C4-2B (cell line): ENCODE results near the gene PTDSS2.

Experiments used
- CTCF ChIP-seq: fragments of 450-650 bp; conservative IDR thresholded peaks from 2 replicates; pipeline ENCODE4 v1.5.1; 2017; ENCODE audit warnings: mild to moderate bottlenecking
- ZFX ChIP-seq: fragments of 450-650 bp; IDR thresholded peaks from 2 replicates; pipeline ENCODE4 v1.6.1; 2017

DNA sequence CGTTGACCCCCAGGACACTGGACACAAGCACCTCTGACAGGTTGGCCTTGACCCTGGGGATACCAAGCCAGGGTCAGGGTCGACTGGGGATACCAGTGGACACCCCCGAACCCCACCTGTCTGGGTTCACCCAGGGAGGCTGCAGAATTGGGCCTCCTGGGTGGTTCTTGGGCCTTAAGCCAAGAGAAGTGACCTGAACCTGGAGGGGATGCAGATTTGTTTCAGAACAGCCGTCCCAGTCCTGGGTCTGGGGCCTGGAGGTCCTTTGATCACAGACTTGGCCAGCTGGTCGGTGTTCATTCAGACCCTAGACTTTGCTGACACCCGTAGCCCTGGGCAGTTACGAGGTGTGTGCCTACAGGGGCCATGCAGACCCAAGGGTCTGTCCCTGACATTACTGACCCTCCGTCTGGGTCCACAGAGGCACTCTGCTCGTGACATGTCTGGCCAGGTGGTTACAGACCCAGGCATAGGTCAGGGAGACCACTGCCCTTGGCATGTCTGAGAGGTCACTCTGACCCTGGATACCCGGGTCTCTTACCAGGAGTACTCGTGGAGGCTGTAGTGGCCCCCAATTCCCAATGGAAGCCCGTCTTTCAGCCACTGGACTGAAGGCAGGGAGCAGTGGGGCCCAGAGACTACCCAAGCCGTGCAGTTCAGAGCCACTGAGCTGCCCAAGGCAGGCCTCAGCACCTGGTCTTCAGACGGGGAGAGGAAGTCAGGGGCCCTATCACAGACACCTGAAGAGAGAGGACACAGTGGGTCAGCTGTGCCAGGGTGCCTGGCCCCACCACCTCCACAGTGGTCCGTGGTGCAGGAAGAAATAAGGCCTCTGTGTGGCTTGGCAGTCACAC, 41.7 kb upstream of the PTDSS2 start:
- TF ChIP-seq CTCF (no peak), ZFX (no peak)
